B cell (primary cell): Measurements from ENCODE around the gene SH3RF1. TPM values are rescaled to one million over a fixed set of nuclear protein-coding genes. Genes with fewer than 3 reads are reported as not detected.

ENCODE experiments used
- ATAC-seq: fragments of 200-7000 bp; cut with Tn5 transposase; one replicate; pipeline ENCODE4 v1.10.0; 2021; ENCODE audit warnings: low read depth, mild to moderate bottlenecking, moderate number of reproducible peaks, moderate library complexity
- CTCF ChIA-PET: fragments of 350-600 bp; sonication (Branson Sonifier 250); formaldehyde crosslinking; loops from one replicate; lab custom pipeline; 2021; ENCODE audit warnings: antibody characterized with exemption, inconsistent platforms; lab: Charles Lee
- POLR2A ChIA-PET: fragments of 350-600 bp; sonication (Branson Sonifier 250); formaldehyde crosslinking; loops from one replicate; lab custom pipeline; 2021; ENCODE audit warnings: antibody characterized with exemption; lab: Charles Lee
- DNase-seq: peaks from one replicate; pipeline ENCODE4 v3.0.0; 2013
- H2AFZ ChIP-seq: 2 replicates; pipeline ENCODE4 v1.6.1; 2012; ENCODE audit warnings: mild to moderate bottlenecking, low read depth, low read length; ENCODE audit not compliant: insufficient read depth, poor library complexity, severe bottlenecking
- H3K27ac ChIP-seq, 2 donors: 1 replicate in 1 of 2; 2 replicates in 1 of 2; pipeline ENCODE4 v1.5.1; 2012 to 2013; ENCODE audit warnings: low read length in 2 of 2, mild to moderate bottlenecking in 2 of 2, moderate library complexity in 1 of 2
- H3K27me3 ChIP-seq, 4 experiments: fragments of 200-600 bp in 1 of 4; sonication (generic) in 1 of 4; replicated peaks in 1 of 4; 1 replicate in 2 of 4; 2 replicates in 2 of 4; pipeline versions ENCODE4 v1.6.1 to v1.7.0; 2013 to 2016; ENCODE audit warnings: low read length in 3 of 4, mild to moderate bottlenecking in 2 of 4, mixed read lengths in 1 of 4, moderate library complexity in 1 of 4; ENCODE audit not compliant: insufficient read depth in 4 of 4, control insufficient read depth in 3 of 4; ENCODE audit errors: control extremely low read depth in 1 of 4
- H3K36me3 ChIP-seq, 2 experiments: replicated peaks in 1 of 2; 1 replicate in 1 of 2; 2 replicates in 1 of 2; pipeline versions ENCODE4 v1.6.1 to v1.7.1; 2013; ENCODE audit warnings: low read length in 1 of 2; ENCODE audit not compliant: insufficient read depth in 2 of 2, control insufficient read depth in 1 of 2; ENCODE audit errors: control extremely low read depth in 1 of 2, extremely low read depth in 1 of 2
- H3K4me1 ChIP-seq, 2 donors: fragments of 200-600 bp in 1 of 2; sonication (generic) in 1 of 2; 1 replicate in 1 of 2; 2 replicates in 1 of 2; pipeline versions ENCODE4 v1.5.1 to v1.6.1; 2013 to 2017; ENCODE audit warnings: low read length in 2 of 2; ENCODE audit not compliant: control insufficient read depth in 2 of 2, insufficient read depth in 2 of 2
- H3K4me2 ChIP-seq: replicated peaks from 2 replicates; pipeline ENCODE3; 2012; ENCODE audit warnings: mild to moderate bottlenecking, low read depth, low read length; ENCODE audit not compliant: poor library complexity, severe bottlenecking
- H3K4me3 ChIP-seq, 5 experiments: fragments of 200-600 bp in 1 of 5; sonication (generic) in 1 of 5; 1 replicate in 3 of 5; 2 replicates in 2 of 5; pipeline versions ENCODE4 v1.5.1 to v1.7.0; 2011 to 2016; ENCODE audit warnings: low read length in 4 of 5, mild to moderate bottlenecking in 4 of 5, low read depth in 2 of 5, control low read depth in 1 of 5, moderate library complexity in 1 of 5; ENCODE audit not compliant: insufficient read depth in 1 of 5; ENCODE audit errors: control extremely low read depth in 1 of 5, extremely low read depth in 1 of 5
- H3K79me2 ChIP-seq: fragments of 200-600 bp; sonication (generic); one replicate; pipeline ENCODE4 v1.6.0; 2016; ENCODE audit warnings: low read length; ENCODE audit not compliant: control insufficient read depth, insufficient read depth
- H3K9ac ChIP-seq: fragments of 200-600 bp; sonication (generic); 2 replicates; pipeline ENCODE4 v1.6.1; 2017; ENCODE audit warnings: mild to moderate bottlenecking, low read length, moderate library complexity
- H3K9me3 ChIP-seq, 3 donors: one replicate each; pipeline versions ENCODE4 v1.6.1 to v1.7.1; 2013; ENCODE audit warnings: low read length in 2 of 3; ENCODE audit not compliant: control insufficient read depth in 2 of 3, insufficient read depth in 1 of 3; ENCODE audit errors: control extremely low read depth in 1 of 3
- H4K20me1 ChIP-seq: 2 replicates; pipeline ENCODE4 v1.6.0; 2012; ENCODE audit warnings: mild to moderate bottlenecking, low read length; ENCODE audit not compliant: insufficient read depth, control insufficient read depth, poor library complexity, severe bottlenecking
- H3K27ac Mint-ChIP-seq: one replicate; pipeline ENCODE4 v1.8.0; 2021; ENCODE audit warnings: mixed read lengths
- H3K27me3 Mint-ChIP-seq: one replicate; pipeline ENCODE4 v1.8.0; 2021; ENCODE audit warnings: mixed read lengths
- H3K4me1 Mint-ChIP-seq: one replicate; pipeline ENCODE4 v1.8.0; 2021; ENCODE audit warnings: mixed read lengths
- H3K4me3 Mint-ChIP-seq: one replicate; pipeline ENCODE4 v1.8.0; 2021; ENCODE audit warnings: mixed read lengths
- H3K9me3 Mint-ChIP-seq: one replicate; pipeline ENCODE4 v1.8.0; 2022; ENCODE audit warnings: mixed read lengths; ENCODE audit not compliant: insufficient read depth
- EZH2 ChIP-seq: IDR thresholded peaks from 2 replicates; pipeline ENCODE4 v1.6.1; 2012; ENCODE audit warnings: borderline replicate concordance, low read depth, mild to moderate bottlenecking, moderate library complexity, low read length; ENCODE audit not compliant: insufficient read depth, poor library complexity, severe bottlenecking
- WGBS: methylation state at CpG from one replicate; pipeline ENCODE4 v1.1.5; 2013; ENCODE audit warnings: missing lambda C conversion rate; ENCODE audit not compliant: insufficient coverage; 5-methylcytosine and 5-hydroxymethylcytosine counted together
- intact Hi-C: fragments of 100-400 bp; cut with micrococcal nuclease; formaldehyde crosslinking; loops from one replicate; pipeline ENCODE4 v1.10.0; 2022
- polyA plus RNA-seq: library from polyadenylated mRNA; depleted of rRNA; stranded (reverse); fragments of >200 nt; gene quantifications from 2 replicates; pipeline ENCODE4 v1.2.3, GENCODE V29; 2012
- total RNA-seq, 2 donors: library from RNA; stranded (reverse); fragments of 120-200 nt in 1 of 2; gene quantifications; 1 replicate in 1 of 2; 2 replicates in 1 of 2; pipeline versions ENCODE4 v1.2.3 to v1.2.4, GENCODE V29; 2013 to 2022
- TF ChIP-seq, protein P1 (sequence below): fragments of 200-600 bp; IDR thresholded peaks from one replicate; pipeline ENCODE4 v1.8.0; 2022; ENCODE audit warnings: antibody characterized with exemption, mild to moderate bottlenecking

The SH3RF1 gene
- total and polyA plus RNA-seq, 2 donors (not counting 1 experiment from before 2014, with no cell fraction given), result 2.0 to 5.4 TPM

DNA sequence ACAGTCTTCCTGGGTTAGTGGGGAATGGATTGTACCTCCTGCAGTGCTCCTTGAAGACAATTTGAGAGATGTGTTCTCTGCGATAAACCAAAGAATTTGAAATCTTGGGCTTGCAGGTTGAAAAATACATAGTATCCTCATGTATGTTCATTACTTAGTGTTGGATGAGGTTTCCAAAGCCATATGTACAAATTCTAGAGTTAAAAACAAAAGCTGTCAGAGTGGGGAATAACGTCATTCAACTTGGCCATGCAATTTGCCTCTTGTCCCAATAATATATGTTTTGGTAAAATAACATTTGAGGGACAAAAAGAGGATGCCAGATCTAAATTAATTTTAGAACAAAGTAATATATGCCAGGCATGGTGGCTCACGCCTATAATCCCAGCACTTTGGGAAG, 209.4 kb downstream of the SH3RF1 start:
- H3K4me1 ChIP-seq, result no peaks in the 10 kb centered on the region
- TF ChIP-seq, protein P1, sequence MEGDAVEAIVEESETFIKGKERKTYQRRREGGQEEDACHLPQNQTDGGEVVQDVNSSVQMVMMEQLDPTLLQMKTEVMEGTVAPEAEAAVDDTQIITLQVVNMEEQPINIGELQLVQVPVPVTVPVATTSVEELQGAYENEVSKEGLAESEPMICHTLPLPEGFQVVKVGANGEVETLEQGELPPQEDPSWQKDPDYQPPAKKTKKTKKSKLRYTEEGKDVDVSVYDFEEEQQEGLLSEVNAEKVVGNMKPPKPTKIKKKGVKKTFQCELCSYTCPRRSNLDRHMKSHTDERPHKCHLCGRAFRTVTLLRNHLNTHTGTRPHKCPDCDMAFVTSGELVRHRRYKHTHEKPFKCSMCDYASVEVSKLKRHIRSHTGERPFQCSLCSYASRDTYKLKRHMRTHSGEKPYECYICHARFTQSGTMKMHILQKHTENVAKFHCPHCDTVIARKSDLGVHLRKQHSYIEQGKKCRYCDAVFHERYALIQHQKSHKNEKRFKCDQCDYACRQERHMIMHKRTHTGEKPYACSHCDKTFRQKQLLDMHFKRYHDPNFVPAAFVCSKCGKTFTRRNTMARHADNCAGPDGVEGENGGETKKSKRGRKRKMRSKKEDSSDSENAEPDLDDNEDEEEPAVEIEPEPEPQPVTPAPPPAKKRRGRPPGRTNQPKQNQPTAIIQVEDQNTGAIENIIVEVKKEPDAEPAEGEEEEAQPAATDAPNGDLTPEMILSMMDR, result no peak
- no peak for TF ChIP-seq EZH2
- Mint-ChIP-seq H3K4me3 (no peak overlapping the region), H3K4me1 (no peaks in the 10 kb centered on the region), H3K9me3 (no peaks in the 10 kb centered on the region), H3K27me3 (no peaks in the 10 kb centered on the region), H3K27ac (no peak overlapping the region)
- ChIA-PET POLR2A (no interaction called here), CTCF (no interaction called here)
- DNase-seq, result no peak
- ATAC-seq, result no peak
- H3K9ac ChIP-seq, result no peak overlapping the region
- no peaks in the 10 kb centered on the region for H4K20me1 ChIP-seq
- H3K4me3 ChIP-seq, result no peak overlapping the region
- H2AFZ ChIP-seq, result no peak overlapping the region
- H3K36me3 ChIP-seq, result no peaks in the 10 kb centered on the region
- H3K27ac ChIP-seq, result no peak overlapping the region
- no peaks in the 10 kb centered on the region for H3K79me2 ChIP-seq
- H3K27me3 ChIP-seq, result no peaks in the 10 kb centered on the region
- intact Hi-C loops, result no loop called here
- H3K4me2 ChIP-seq, result no peak overlapping the region
- H3K9me3 ChIP-seq, result no peaks in the 10 kb centered on the region
- WGBS, result no CpG with 5 or more reads among the region's 3 CpGs

DNA sequence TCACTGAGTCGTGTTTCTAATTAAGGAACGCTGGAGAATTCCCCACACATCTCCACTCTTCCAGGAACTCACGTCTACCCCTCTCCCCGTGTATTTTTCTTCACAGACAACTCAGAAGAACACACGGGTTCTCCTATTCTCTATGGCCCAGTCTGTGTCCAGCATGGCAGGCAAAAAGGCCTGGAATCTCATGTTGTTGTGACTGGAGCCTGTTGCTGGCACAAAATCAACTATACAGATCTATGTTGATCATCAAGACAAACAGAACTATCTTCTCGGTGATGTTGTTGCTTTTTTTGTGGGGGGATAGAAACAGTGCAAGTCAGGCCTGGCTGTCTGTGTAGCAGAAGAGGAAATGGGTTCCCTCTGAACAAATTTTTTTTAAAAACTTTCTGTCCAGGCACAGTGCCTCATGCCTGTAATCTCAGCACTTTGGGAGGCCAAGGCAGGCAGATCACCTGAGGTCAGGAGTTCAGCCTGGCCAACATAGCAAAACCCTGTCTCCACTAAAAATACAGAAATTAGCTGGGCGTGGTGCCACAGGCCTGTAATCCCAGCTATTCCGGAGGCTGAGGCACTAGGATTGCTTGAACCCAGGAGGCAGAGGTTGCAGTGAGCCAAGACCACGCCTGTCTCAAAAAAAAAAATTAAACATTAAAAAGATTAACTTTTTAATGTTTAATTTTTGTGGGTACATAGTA, 210.2 kb downstream of the SH3RF1 start:
- no peak overlapping the region for H3K4me2 ChIP-seq
- H3K27me3 Mint-ChIP-seq, result no peaks in the 10 kb centered on the region
- no peak overlapping the region for H2AFZ ChIP-seq

More for the DNA sequence above, 210.2 kb downstream of the SH3RF1 start:
- Histone ChIP-seq H3K27me3 (no peaks in the 10 kb centered on the region), H3K27ac (no peak overlapping the region), H3K4me3 (no peak overlapping the region), H3K79me2 (no peaks in the 10 kb centered on the region), H3K9me3 (no peaks in the 10 kb centered on the region), H3K36me3 (no peaks in the 10 kb centered on the region), H4K20me1 (no peaks in the 10 kb centered on the region), H3K9ac (no peak overlapping the region), H3K4me1 (no peaks in the 10 kb centered on the region)
- H3K4me3 Mint-ChIP-seq, result no peak overlapping the region
- no peak for DNase-seq
- no peaks in the 10 kb centered on the region for H3K4me1 Mint-ChIP-seq
- TF ChIP-seq, protein P1, result no peak
- TF ChIP-seq EZH2, result no peak
- intact Hi-C loops, result no loop called here
- H3K27ac Mint-ChIP-seq, result no peak overlapping the region
- POLR2A ChIA-PET, result no interaction called here
- no peak for ATAC-seq
- WGBS, result 80% methylated on average over 6 of the region's 9 CpGs
- no peaks in the 10 kb centered on the region for H3K9me3 Mint-ChIP-seq
- CTCF ChIA-PET, result no interaction called here
